Prostate gland (tissue), 2 donors: ENCODE results near the gene KIAA0825.

ENCODE experiments used
- CTCF ChIP-seq, 4 experiments: fragments of 200-600 bp in 2 of 4; fragments of 450-650 bp in 2 of 4; sonication (generic) in 2 of 4; IDR thresholded peaks; 1 replicate in 3 of 4; 2 replicates in 1 of 4; pipeline ENCODE4 v1.5.1; 2016 to 2019; ENCODE audit warnings: antibody characterized with exemption in 4 of 4, mild to moderate bottlenecking in 2 of 4, moderate library complexity in 2 of 4
- POLR2AphosphoS5 ChIP-seq: sonication (generic); formaldehyde crosslinking; IDR thresholded peaks from one replicate; pipeline ENCODE4 v1.6.1; 2017; ENCODE audit warnings: antibody characterized with exemption

GRCh38 chr5:94463739-94464138 is 154.7 kb downstream of the KIAA0825 start:
- TF ChIP-seq CTCF (IDR thresholded peaks at IDR 0.05), result no peak
- no peak for TF ChIP-seq POLR2AphosphoS5
